MCF 10A (cell line): ENCODE results near the gene RNF220. TPM values are rescaled to one million over a fixed set of nuclear protein-coding genes. Genes with fewer than 3 reads are reported as not detected.

Source experiments
- BruUV-seq: library from RNA; stranded (reverse); fragments of 400-500 nt; replicated peaks from 2 replicates; lab custom pipeline; 2021; lab: Mats Ljungman, UMichigan
- CTCF ChIA-PET: fragments of 300-600 bp; sonication (Branson Sonifier 250); formaldehyde crosslinking; extraction: SDS; loops from one replicate; lab custom pipeline; 2021; ENCODE audit warnings: antibody characterized with exemption, inconsistent platforms; lab: Yijun Ruan, JAX
- POLR2A ChIA-PET: fragments of 300-600, 350-650 bp; sonication (Branson Sonifier 250); formaldehyde crosslinking; extraction: SDS; loops from one replicate; lab custom pipeline; 2020; ENCODE audit warnings: antibody characterized with exemption, inconsistent platforms; lab: Yijun Ruan, JAX
- DNase-seq: peaks from one replicate; pipeline ENCODE4 v3.0.0-alpha.2; 2018; ENCODE audit not compliant: unreplicated experiment
- H3K27ac Mint-ChIP-seq: one replicate; pipeline ENCODE4 v1.8.0; 2022; ENCODE audit warnings: mild to moderate bottlenecking, low read depth, mixed read lengths; ENCODE audit not compliant: unreplicated experiment
- H3K27me3 Mint-ChIP-seq: one replicate; pipeline ENCODE4 v1.8.0; 2022; ENCODE audit warnings: mixed read lengths; ENCODE audit not compliant: insufficient read depth, unreplicated experiment
- H3K36me3 Mint-ChIP-seq: one replicate; pipeline ENCODE4 v1.8.0; 2022; ENCODE audit warnings: mild to moderate bottlenecking, moderate library complexity, mixed read lengths; ENCODE audit not compliant: insufficient read depth, unreplicated experiment
- H3K4me1 Mint-ChIP-seq: one replicate; pipeline ENCODE4 v1.8.0; 2022; ENCODE audit warnings: mixed read lengths; ENCODE audit not compliant: insufficient read depth, unreplicated experiment
- H3K4me3 Mint-ChIP-seq: one replicate; pipeline ENCODE4 v1.8.0; 2022; ENCODE audit warnings: mild to moderate bottlenecking, moderate library complexity, mixed read lengths; ENCODE audit not compliant: unreplicated experiment
- H3K9me3 Mint-ChIP-seq: one replicate; pipeline ENCODE4 v1.8.0; 2022; ENCODE audit warnings: mixed read lengths; ENCODE audit not compliant: unreplicated experiment
- intact Hi-C: fragments of 100-400 bp; cut with micrococcal nuclease; formaldehyde crosslinking; loops from 2 replicates; pipeline ENCODE4 v1.14.1; 2022
- total RNA-seq: library from RNA; stranded (reverse); gene quantifications from 2 replicates; pipeline ENCODE4 v1.2.3, GENCODE V29; 2022
- TF ChIP-seq, protein P1 (sequence below): fragments of 200-600 bp; IDR thresholded peaks from one replicate; pipeline ENCODE4 v1.8.0; 2022; ENCODE audit warnings: antibody characterized with exemption, mild to moderate bottlenecking; ENCODE audit not compliant: unreplicated experiment

Gene RNF220
- total RNA-seq, 1 experiment from 2014 or later = 67.1 TPM

DNA sequence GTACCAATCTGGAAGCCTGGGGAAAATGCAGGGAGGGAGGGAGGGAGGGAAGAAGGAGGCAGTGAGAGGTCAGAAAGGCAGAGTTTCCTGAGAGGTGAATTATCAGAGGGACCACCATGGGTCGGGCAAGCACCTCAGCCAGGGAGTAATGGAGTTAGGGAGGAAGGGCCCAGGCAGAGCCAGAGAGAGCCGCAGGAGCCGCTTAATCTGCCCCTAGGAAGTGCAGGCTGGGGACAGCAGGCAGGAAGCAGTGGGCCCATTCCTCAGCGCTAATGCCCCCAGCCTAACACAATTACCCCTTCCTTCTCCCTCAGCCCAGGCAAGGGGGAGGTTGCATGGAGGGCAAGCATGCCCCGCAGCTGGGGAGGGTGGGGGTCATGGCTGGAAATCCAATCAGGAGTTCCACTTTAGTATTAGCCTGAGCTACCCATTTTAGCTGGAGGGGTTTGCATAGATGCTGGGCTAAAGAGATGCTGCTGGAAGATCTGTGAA, 160.2 kb downstream of the RNF220 start:
- no peaks in the 10 kb centered on the region for H3K36me3 Mint-ChIP-seq

GRCh38 chr1:44565833-44566232, 160.8 kb downstream of the RNF220 start:
- Mint-ChIP-seq H3K36me3 (no peaks in the 10 kb centered on the region), H3K27me3 (no peaks in the 10 kb centered on the region), H3K27ac (no peak overlapping the region), H3K4me3 (no peak overlapping the region), H3K4me1 (peaks cover 16% of the 10 kb centered on the region), H3K9me3 (no peaks in the 10 kb centered on the region)
- TF ChIP-seq, protein P1, sequence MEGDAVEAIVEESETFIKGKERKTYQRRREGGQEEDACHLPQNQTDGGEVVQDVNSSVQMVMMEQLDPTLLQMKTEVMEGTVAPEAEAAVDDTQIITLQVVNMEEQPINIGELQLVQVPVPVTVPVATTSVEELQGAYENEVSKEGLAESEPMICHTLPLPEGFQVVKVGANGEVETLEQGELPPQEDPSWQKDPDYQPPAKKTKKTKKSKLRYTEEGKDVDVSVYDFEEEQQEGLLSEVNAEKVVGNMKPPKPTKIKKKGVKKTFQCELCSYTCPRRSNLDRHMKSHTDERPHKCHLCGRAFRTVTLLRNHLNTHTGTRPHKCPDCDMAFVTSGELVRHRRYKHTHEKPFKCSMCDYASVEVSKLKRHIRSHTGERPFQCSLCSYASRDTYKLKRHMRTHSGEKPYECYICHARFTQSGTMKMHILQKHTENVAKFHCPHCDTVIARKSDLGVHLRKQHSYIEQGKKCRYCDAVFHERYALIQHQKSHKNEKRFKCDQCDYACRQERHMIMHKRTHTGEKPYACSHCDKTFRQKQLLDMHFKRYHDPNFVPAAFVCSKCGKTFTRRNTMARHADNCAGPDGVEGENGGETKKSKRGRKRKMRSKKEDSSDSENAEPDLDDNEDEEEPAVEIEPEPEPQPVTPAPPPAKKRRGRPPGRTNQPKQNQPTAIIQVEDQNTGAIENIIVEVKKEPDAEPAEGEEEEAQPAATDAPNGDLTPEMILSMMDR = no peak
- intact Hi-C loops = no loop called here
- no TSS peak for BruUV-seq
- POLR2A ChIA-PET = interaction anchor here (0.6 to 3.4 kb wide), 3 partner anchors 11 to 240 kb away, joined by 3 to 19 read pairs (median 3); no protein-coding TSS in a partner anchor
- CTCF ChIA-PET = interaction anchor here (2.4 kb wide), 1 partner anchor 348 kb away, joined by 6 read pairs; no protein-coding TSS in a partner anchor
- no peak for DNase-seq

More for the DNA sequence above, 160.2 kb downstream of the RNF220 start:
- ChIA-PET CTCF (no interaction called here), POLR2A (interaction anchor here (3.4 kb wide), 1 partner anchor 11 kb away, joined by 19 read pairs; no protein-coding TSS in a partner anchor)
- intact Hi-C loops = no loop called here
- H3K27me3 Mint-ChIP-seq = no peaks in the 10 kb centered on the region
- peaks cover 16% of the 10 kb centered on the region for H3K4me1 Mint-ChIP-seq
- BruUV-seq = no TSS peak
- H3K4me3 Mint-ChIP-seq = no peak overlapping the region
- TF ChIP-seq, protein P1 = no peak
- H3K9me3 Mint-ChIP-seq = no peaks in the 10 kb centered on the region
- H3K27ac Mint-ChIP-seq = no peak overlapping the region
- DNase-seq = no peak

GRCh38 chr1:44566281-44567046, 161.4 kb downstream of the RNF220 start:
- TF ChIP-seq, protein P1 = no peak
- intact Hi-C loops = no loop called here
- H3K4me1 Mint-ChIP-seq = peaks cover 16% of the 10 kb centered on the region
- POLR2A ChIA-PET = interaction anchor here (0.6 to 3.4 kb wide), 6 partner anchors 8 to 256 kb away, joined by 3 to 19 read pairs (median 3); no protein-coding TSS in a partner anchor
- H3K27me3 Mint-ChIP-seq = no peaks in the 10 kb centered on the region
- H3K9me3 Mint-ChIP-seq = no peaks in the 10 kb centered on the region
- H3K36me3 Mint-ChIP-seq = no peaks in the 10 kb centered on the region
- no peak for DNase-seq
- CTCF ChIA-PET = interaction anchor here (1.1 to 2.4 kb wide), 2 partner anchors 30 to 349 kb away, joined by 3 to 6 read pairs; no protein-coding TSS in a partner anchor
- H3K4me3 Mint-ChIP-seq = no peak overlapping the region
- no peak overlapping the region for H3K27ac Mint-ChIP-seq
- no TSS peak for BruUV-seq
